HepG2 (cell line): ENCODE data around the gene PDE4D.

Source experiments
- ADNP ChIP-seq: sonication (generic); formaldehyde crosslinking; IDR thresholded peaks from 2 replicates; pipeline ENCODE4 v1.4.0; 2020; ENCODE audit warnings: missing genetic modification reagents
- MYC ChIP-seq: sonication (generic); formaldehyde crosslinking; IDR thresholded peaks from 2 replicates; pipeline ENCODE4 v1.9.0; 2021; ENCODE audit warnings: missing genetic modification reagents, borderline replicate concordance
- ZBTB33 ChIP-seq: sonication (generic); formaldehyde crosslinking; IDR thresholded peaks from 2 replicates; pipeline ENCODE4 v1.4.0; 2020; ENCODE audit warnings: missing genetic modification reagents
- ZNF407 ChIP-seq: sonication (generic); formaldehyde crosslinking; IDR thresholded peaks from one replicate; pipeline ENCODE4 v1.5.1; 2020; ENCODE audit warnings: mild to moderate bottlenecking, missing genetic modification reagents; ENCODE audit errors: not compliant biosample characterization

- no peak for TF ChIP-seq ZBTB33 (CRISPR knock-in tag)
- TF ChIP-seq MYC (CRISPR knock-in tag) = no peak
- TF ChIP-seq ZNF407 (CRISPR knock-in tag) = no peak
- no peak for TF ChIP-seq ADNP (CRISPR knock-in tag)
These were observed 695.2 kb downstream of the PDE4D start for GRCh38 chr5:59198365-59198764.
